HepG2 (cell line): ENCODE data around the gene SLC25A22. TPM values are rescaled to one million over a fixed set of nuclear protein-coding genes. Genes with fewer than 3 reads are reported as not detected.
A peak's percentile ranks its signal among the peaks of the same experiment; 100 is the strongest.

Source experiments
- ATAC-seq: fragments of 200-7000 bp; cut with Tn5 transposase; 3 replicates; pipeline ENCODE4 v1.9.1; 2020; ENCODE audit warnings: mild to moderate bottlenecking, moderate library complexity
- BruUV-seq: library from RNA; stranded (reverse); fragments of 400-500 nt; replicated peaks from 2 replicates; lab custom pipeline; 2021; lab: Mats Ljungman, UMichigan
- CTCF ChIA-PET: fragments of 300-600 bp; formaldehyde crosslinking; extraction: SDS; loops from one replicate; lab custom pipeline; 2021; ENCODE audit warnings: low total read pairs, inconsistent platforms, low intra/inter-chr PET ratio; lab: Yijun Ruan, JAX
- POLR2A ChIA-PET: fragments of 350-600 bp; sonication (Branson Sonifier 250); formaldehyde crosslinking; loops from one replicate; lab custom pipeline; 2020; ENCODE audit warnings: antibody characterized with exemption, inconsistent platforms; lab: Yijun Ruan, JAX
- DNase-seq: peaks from one replicate; pipeline ENCODE4 v3.0.0-alpha.2; 2015; ENCODE audit warnings: low spot score
- FAIRE-seq: peaks from 3 replicates; lab custom pipeline; 2011; peaks lifted over from hg19 to GRCh38; lab: Jason Lieb, UNC
- H2AFZ ChIP-seq: one replicate; pipeline ENCODE4 v1.6.1; 2011; ENCODE audit warnings: low read length, inconsistent platforms
- H3K27ac ChIP-seq: fragments of 300-600 bp; 3 replicates; pipeline ENCODE4 v1.8.0; 2011; ENCODE audit warnings: mixed run types, mild to moderate bottlenecking, mixed read lengths, low read length, inconsistent platforms; ENCODE audit not compliant: insufficient read depth; ENCODE audit errors: extremely low read length
- H3K27me3 ChIP-seq, 2 experiments: fragments of 200-600 bp in 1 of 2; 2 replicates in 1 of 2; 3 replicates in 1 of 2; pipeline versions ENCODE4 v1.6.0 to v1.8.0; 2011; ENCODE audit warnings: low read length in 2 of 2, mild to moderate bottlenecking in 2 of 2, moderate library complexity in 2 of 2, inconsistent platforms in 1 of 2; ENCODE audit not compliant: insufficient read depth in 2 of 2, control insufficient read depth in 1 of 2
- H3K36me3 ChIP-seq, 2 experiments: fragments of 200-600 bp in 1 of 2; replicated peaks in 1 of 2; 2 replicates in 1 of 2; 3 replicates in 1 of 2; pipeline versions ENCODE4 v1.5.1 to v1.8.0; 2011; ENCODE audit warnings: low read length in 2 of 2, inconsistent platforms in 1 of 2; ENCODE audit not compliant: insufficient read depth in 2 of 2, control insufficient read depth in 1 of 2
- H3K4me1 ChIP-seq: 2 replicates; pipeline ENCODE4 v1.5.1; 2012; ENCODE audit warnings: low read length, inconsistent platforms; ENCODE audit not compliant: insufficient read depth
- H3K4me2 ChIP-seq: 2 replicates; pipeline ENCODE4 v1.6.0; 2011; ENCODE audit warnings: low read depth, low read length, inconsistent platforms
- H3K4me3 ChIP-seq, 3 experiments: fragments of 200-600 bp in 1 of 3; sonication (generic), shearing (Covaris generic) in 1 of 3; replicated peaks in 1 of 3; 2 replicates each; pipeline ENCODE4 v1.5.1; 2011 to 2016; ENCODE audit warnings: low read length in 3 of 3, inconsistent platforms in 2 of 3, low read depth in 2 of 3, mild to moderate bottlenecking in 2 of 3, control low read depth in 1 of 3, mixed read lengths in 1 of 3; ENCODE audit not compliant: insufficient read depth in 1 of 3
- H3K79me2 ChIP-seq: one replicate; pipeline ENCODE4 v1.6.1; 2011; ENCODE audit warnings: low read length, inconsistent platforms; ENCODE audit not compliant: insufficient read depth
- H3K9ac ChIP-seq: 2 replicates; pipeline ENCODE4 v1.6.0; 2011; ENCODE audit warnings: mild to moderate bottlenecking, low read depth, low read length, inconsistent platforms; ENCODE audit not compliant: insufficient read depth
- H3K9me3 ChIP-seq: 2 replicates; pipeline ENCODE4 v1.5.1; 2012; ENCODE audit warnings: mild to moderate bottlenecking, low read length
- H4K20me1 ChIP-seq: 2 replicates; pipeline ENCODE4 v1.6.0; 2011; ENCODE audit warnings: inconsistent platforms, mild to moderate bottlenecking, low read length, moderate library complexity; ENCODE audit not compliant: insufficient read depth
- ATF7 ChIP-seq, 2 experiments: fragments of 450-650 bp in 1 of 2; sonication (generic) in 1 of 2; formaldehyde crosslinking in 1 of 2; IDR thresholded peaks; 2 replicates each; pipeline versions ENCODE4 v1.4.0 to v1.6.1; 2016 to 2020; ENCODE audit warnings: antibody characterized with exemption in 1 of 2, mild to moderate bottlenecking in 1 of 2, missing genetic modification reagents in 1 of 2
- CCAR2 ChIP-seq: fragments of 200-400 bp; formaldehyde crosslinking; optimal IDR thresholded peaks from 2 replicates; pipeline ENCODE3; 2018; ENCODE audit warnings: low read depth, mild to moderate bottlenecking, low read length, moderate library complexity
- CSRNP1 ChIP-seq: sonication (generic); formaldehyde crosslinking; IDR thresholded peaks from 2 replicates; pipeline ENCODE4 v1.8.1; 2023; ENCODE audit warnings: mild to moderate bottlenecking, missing genetic modification reagents
- HNF4G ChIP-seq, 2 experiments: sonication (generic) in 1 of 2; formaldehyde crosslinking in 1 of 2; IDR thresholded peaks; 2 replicates each; pipeline versions ENCODE4 v1.4.0 to v1.6.1; 2011 to 2020; ENCODE audit warnings: borderline replicate concordance in 2 of 2, low read depth in 2 of 2, mild to moderate bottlenecking in 2 of 2, low read length in 1 of 2, missing genetic modification reagents in 1 of 2, moderate library complexity in 1 of 2
- KDM2A ChIP-seq: sonication (generic); formaldehyde crosslinking; IDR thresholded peaks from 2 replicates; pipeline ENCODE4 v1.4.0; 2020; ENCODE audit warnings: low read depth, missing genetic modification reagents, borderline replicate concordance
- MEIS1 ChIP-seq: sonication (generic); formaldehyde crosslinking; IDR thresholded peaks from 2 replicates; pipeline ENCODE4 v1.9.0; 2021; ENCODE audit warnings: mild to moderate bottlenecking, missing genetic modification reagents, moderate library complexity, borderline replicate concordance
- MIXL1 ChIP-seq: IDR thresholded peaks from 2 replicates; pipeline ENCODE4 v1.6.1; 2016
- MTA3 ChIP-seq: sonication (generic); formaldehyde crosslinking; IDR thresholded peaks from 2 replicates; pipeline ENCODE4 v1.4.0; 2020; ENCODE audit warnings: missing genetic modification reagents
- NAIF1 ChIP-seq: sonication (generic); formaldehyde crosslinking; IDR thresholded peaks from 2 replicates; pipeline ENCODE4 v1.5.0; 2020; ENCODE audit warnings: mild to moderate bottlenecking, missing genetic modification reagents, borderline replicate concordance
- PITX1 ChIP-seq: sonication (generic); formaldehyde crosslinking; IDR thresholded peaks from 2 replicates; pipeline ENCODE4 v1.5.1; 2020; ENCODE audit warnings: mild to moderate bottlenecking, missing genetic modification reagents
- POLR2AphosphoS5 ChIP-seq: IDR thresholded peaks from 2 replicates; pipeline ENCODE4 v1.6.1; 2012; ENCODE audit warnings: low read depth, low read length
- THYN1 ChIP-seq: sonication (generic); formaldehyde crosslinking; IDR thresholded peaks from 2 replicates; pipeline ENCODE4 v1.8.1; 2023; ENCODE audit warnings: low read depth, mild to moderate bottlenecking, moderate library complexity, missing genetic modification reagents, borderline replicate concordance
- TOPORS ChIP-seq: sonication (generic); formaldehyde crosslinking; IDR thresholded peaks from 2 replicates; pipeline ENCODE4 v1.8.0; 2023; ENCODE audit warnings: mild to moderate bottlenecking, missing genetic modification reagents
- XRCC5 ChIP-seq: fragments of 200-400 bp; formaldehyde crosslinking; optimal IDR thresholded peaks from 2 replicates; pipeline ENCODE3; 2017; ENCODE audit warnings: mild to moderate bottlenecking, low read length
- ZC3H13 ChIP-seq: sonication (generic); formaldehyde crosslinking; IDR thresholded peaks from 2 replicates; pipeline ENCODE4 v1.8.1; 2023; ENCODE audit warnings: mild to moderate bottlenecking, missing genetic modification reagents, moderate library complexity
- ZFAT ChIP-seq: sonication (generic); formaldehyde crosslinking; conservative IDR thresholded peaks from 2 replicates; pipeline ENCODE4 v1.8.1; 2023; ENCODE audit warnings: missing genetic modification reagents, inconsistent platforms
- ZNF251 ChIP-seq: sonication (generic); formaldehyde crosslinking; IDR thresholded peaks from 2 replicates; pipeline ENCODE4 v1.9.0; 2021; ENCODE audit warnings: mild to moderate bottlenecking, missing genetic modification reagents
- ZNF441 ChIP-seq: sonication (generic); formaldehyde crosslinking; IDR thresholded peaks from 2 replicates; pipeline ENCODE4 v1.7.0; 2021; ENCODE audit warnings: missing genetic modification reagents, borderline replicate concordance
- ZNF761 ChIP-seq: sonication (generic); formaldehyde crosslinking; conservative IDR thresholded peaks from 2 replicates; pipeline ENCODE4 v1.4.0; 2020; ENCODE audit warnings: mild to moderate bottlenecking, missing genetic modification reagents
- ZNF777 ChIP-seq: sonication (generic); formaldehyde crosslinking; IDR thresholded peaks from 2 replicates; pipeline ENCODE4 v1.4.0; 2020; ENCODE audit warnings: missing genetic modification reagents
- ZNF839 ChIP-seq: sonication (generic); formaldehyde crosslinking; IDR thresholded peaks from 2 replicates; pipeline ENCODE4 v1.4.0; 2020; ENCODE audit warnings: missing genetic modification reagents, mild to moderate bottlenecking, borderline replicate concordance
- WGBS: methylation state at CpG from one replicate; pipeline ENCODE4 v1.1.6; 2017; ENCODE audit warnings: low lambda C conversion rate; 5-methylcytosine and 5-hydroxymethylcytosine counted together
- in situ Hi-C: cut with HindIII; loops from 2 replicates; pipeline ENCODE4 v1.10.0; 2017; ENCODE audit warnings: low pct_unique_long_range_greater_than_20kb; ENCODE audit not compliant: extremely low pct_ligation_motif_present
- intact Hi-C: fragments of 100-400 bp; cut with micrococcal nuclease; formaldehyde crosslinking; loops from one replicate; pipeline ENCODE4 v1.10.0; 2022; ENCODE audit not compliant: unreplicated experiment
- polyA plus RNA-seq, 8 experiments: library from polyadenylated mRNA; depleted of rRNA in 3 of 8; stranded (reverse) in 7 of 8; unstranded in 1 of 8; fragments of >200 nt; fragmentation: Illumina TruSeq in 4 of 8; extraction: Trizol in 4 of 8; gene quantifications; 2 replicates each; pipeline versions ENCODE4 v1.2.1 to v1.2.3, GENCODE V29; 2011 to 2016; ENCODE audit warnings: low read depth in 4 of 8, missing spikeins in 1 of 8, mixed read lengths in 1 of 8; ENCODE audit not compliant: insufficient read depth in 1 of 8
- total RNA-seq, 5 experiments: library from RNA; depleted of rRNA; stranded (reverse); fragments of >200 nt; fragmentation: Illumina TruSeq; extraction: Trizol; gene quantifications; 2 replicates each; pipeline ENCODE4 v1.2.3, GENCODE V29; 2016; ENCODE audit warnings: low read depth in 1 of 5
- TF ChIP-seq, protein P1 (sequence below): sonication (generic); formaldehyde crosslinking; IDR thresholded peaks from 2 replicates; pipeline ENCODE4 v1.8.0; 2022; ENCODE audit warnings: mild to moderate bottlenecking, missing genetic modification reagents, moderate library complexity

Gene SLC25A22
- total and polyA plus RNA-seq, 2 of the 13 experiments (the other 11 are each of a cell fraction or from before 2014, with no cell fraction given): 12.4 to 19.2 TPM

- ATAC-seq: peak; percentile 13
- Histone ChIP-seq H3K27me3 (no peaks in the 10 kb centered on the region), H3K27ac (peak within 1 kb of the TSS; percentile 83), H3K79me2 (peaks cover 27% of the 10 kb centered on the region), H3K9me3 (no peaks in the 10 kb centered on the region), H3K36me3 (peaks cover 5 to 27% of the 10 kb centered on the region in 2 experiments), H3K4me1 (peaks cover 65% of the 10 kb centered on the region), H3K4me2 (peak within 1 kb of the TSS; percentile 85), H3K9ac (peak within 1 kb of the TSS; percentile 92), H3K4me3 (peak within 1 kb of the TSS; percentile 97 to 100 (median 98)), H4K20me1 (peaks cover 17% of the 10 kb centered on the region; the same call in 1 of the 2 replicates), H2AFZ (no peak within 1 kb of the TSS)
- in situ Hi-C loops (no loop called here), intact Hi-C loops (loop anchor here (5.0 kb wide), 1 partner anchor 35 kb away; the partner anchor contains the start of genes PIDD1 and RPLP2)
- POLR2A ChIA-PET: interaction anchor here (0.7 to 11.1 kb wide), 7 partner anchors 13 to 136 kb away, joined by 3 to 141 read pairs (median 7); partner anchors contain the start of genes CD151, CRACR2B, PNPLA2 and RPLP2
- CTCF ChIA-PET: no interaction called here
- DNase-seq: peak; percentile 78
- 0% methylated on average over 3 of the region's 87 CpGs for WGBS
- no TSS peak for BruUV-seq
- no peak for FAIRE-seq
- TF ChIP-seq ZNF839 (CRISPR knock-in tag): no peak
- TF ChIP-seq ZC3H13 (CRISPR knock-in tag): peak; percentile 86
- TF ChIP-seq POLR2AphosphoS5: peak; percentile 97
- TF ChIP-seq PITX1: 0 out of 2 replicates have a peak, but pooled peaks have one; percentile 8
- no peak for TF ChIP-seq ZNF761 (CRISPR knock-in tag)
- TF ChIP-seq, protein P1, sequence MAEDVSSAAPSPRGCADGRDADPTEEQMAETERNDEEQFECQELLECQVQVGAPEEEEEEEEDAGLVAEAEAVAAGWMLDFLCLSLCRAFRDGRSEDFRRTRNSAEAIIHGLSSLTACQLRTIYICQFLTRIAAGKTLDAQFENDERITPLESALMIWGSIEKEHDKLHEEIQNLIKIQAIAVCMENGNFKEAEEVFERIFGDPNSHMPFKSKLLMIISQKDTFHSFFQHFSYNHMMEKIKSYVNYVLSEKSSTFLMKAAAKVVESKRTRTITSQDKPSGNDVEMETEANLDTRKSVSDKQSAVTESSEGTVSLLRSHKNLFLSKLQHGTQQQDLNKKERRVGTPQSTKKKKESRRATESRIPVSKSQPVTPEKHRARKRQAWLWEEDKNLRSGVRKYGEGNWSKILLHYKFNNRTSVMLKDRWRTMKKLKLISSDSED (CRISPR knock-in tag): no peak
- no peak for TF ChIP-seq ZNF251 (CRISPR knock-in tag)
- peak; percentile 94; the same call in 1 of the 2 replicates for TF ChIP-seq MEIS1 (CRISPR knock-in tag)
- TF ChIP-seq THYN1: no peak
- 0 out of 2 replicates have a peak, but pooled peaks have one; percentile 27 for TF ChIP-seq ZNF441
- TF ChIP-seq CSRNP1 (CRISPR knock-in tag): peak; percentile 74
- TF ChIP-seq TOPORS (CRISPR knock-in tag): peak; percentile 87
- no peak for TF ChIP-seq ZFAT (CRISPR knock-in tag)
- peak; percentile 89 for TF ChIP-seq KDM2A (CRISPR knock-in tag)
- TF ChIP-seq CCAR2: no peak
- TF ChIP-seq HNF4G (IDR thresholded peaks at IDR 0.05; ENCODE audit: borderline replicate concordance, low read depth, low read length): no peak
- no peak for TF ChIP-seq HNF4G (CRISPR knock-in tag; IDR thresholded peaks at IDR 0.05; ENCODE audit: borderline replicate concordance, low read depth)
- no peak for TF ChIP-seq MTA3 (CRISPR knock-in tag)
- TF ChIP-seq ZNF777 (CRISPR knock-in tag): no peak; the same call in 1 of the 2 replicates
- TF ChIP-seq NAIF1: peak; percentile 49; the same call in 1 of the 2 replicates
- TF ChIP-seq XRCC5: peak; percentile 44
- no peak for TF ChIP-seq MIXL1 (CRISPR knock-in tag)
- peak; percentile 48; the same call in 1 of the 2 replicates for TF ChIP-seq ATF7 (IDR thresholded peaks at IDR 0.05)
- no peak for TF ChIP-seq ATF7 (CRISPR knock-in tag; IDR thresholded peaks at IDR 0.05)
These were observed 44.4 kb upstream of the SLC25A22 start, which contains the start of the genes POLR2L and TSPAN4 for GRCh38 chr11:842370-843002. Gene POLR2L (minus strand): TSS chr11:842529. CDS start chr11:842508, 21 bp downstream. Gene TSPAN4 (plus strand): TSS chr11:842852. CDS start chr11:850305, 7,453 bp downstream.
